Trophoblast cell (in vitro differentiated cells and primary cell): Measurements from ENCODE around the gene GPR162.

ENCODE experiments used
- DNase-seq, 2 donors: peaks; one replicate each; pipeline ENCODE4 v3.0.0-alpha.2; 2016
- H2AFZ ChIP-seq: 2 replicates; pipeline ENCODE4 v1.6.1; 2013; ENCODE audit warnings: low read length, moderate library complexity, mild to moderate bottlenecking; ENCODE audit not compliant: insufficient read depth, poor library complexity
- H2AK5ac ChIP-seq: 2 replicates; pipeline ENCODE4 v1.6.1; 2013; ENCODE audit warnings: mild to moderate bottlenecking, low read length
- H2BK120ac ChIP-seq: 2 replicates; pipeline ENCODE4 v1.6.1; 2013; ENCODE audit warnings: low read length, mild to moderate bottlenecking, moderate library complexity; ENCODE audit not compliant: insufficient read depth, poor library complexity
- H2BK12ac ChIP-seq: 2 replicates; pipeline ENCODE4 v1.6.1; 2013; ENCODE audit warnings: mild to moderate bottlenecking, low read length, moderate library complexity
- H2BK5ac ChIP-seq: 2 replicates; pipeline ENCODE4 v1.6.1; 2013; ENCODE audit warnings: low read length, low read depth, moderate library complexity, mild to moderate bottlenecking; ENCODE audit not compliant: poor library complexity
- H3K14ac ChIP-seq: 2 replicates; pipeline ENCODE4 v1.6.1; 2013; ENCODE audit warnings: mild to moderate bottlenecking, low read length
- H3K18ac ChIP-seq: 2 replicates; pipeline ENCODE4 v1.6.1; 2013; ENCODE audit warnings: mild to moderate bottlenecking, low read length
- H3K23ac ChIP-seq: 2 replicates; pipeline ENCODE4 v1.6.1; 2013; ENCODE audit warnings: low read length
- H3K27ac ChIP-seq: 2 replicates; pipeline ENCODE4 v1.5.1; 2013; ENCODE audit warnings: low read depth, mild to moderate bottlenecking, inconsistent platforms, low read length, moderate library complexity
- H3K27me3 ChIP-seq: 2 replicates; pipeline ENCODE4 v1.6.1; 2013; ENCODE audit warnings: inconsistent platforms, mild to moderate bottlenecking, low read length, moderate library complexity; ENCODE audit not compliant: insufficient read depth
- H3K36me3 ChIP-seq, 2 experiments: 1 replicate in 1 of 2; 2 replicates in 1 of 2; pipeline ENCODE4 v1.6.1; 2013; ENCODE audit warnings: low read length in 2 of 2, mild to moderate bottlenecking in 2 of 2, moderate library complexity in 1 of 2; ENCODE audit not compliant: insufficient read depth in 2 of 2, control insufficient read depth in 1 of 2
- H3K4ac ChIP-seq: 2 replicates; pipeline ENCODE4 v1.6.1; 2013; ENCODE audit warnings: low read depth, mild to moderate bottlenecking, low read length, moderate library complexity
- H3K4me1 ChIP-seq, 2 experiments: 1 replicate in 1 of 2; 2 replicates in 1 of 2; pipeline ENCODE4 v1.6.1; 2013; ENCODE audit warnings: low read length in 2 of 2, mild to moderate bottlenecking in 2 of 2, moderate library complexity in 1 of 2; ENCODE audit not compliant: insufficient read depth in 2 of 2, control insufficient read depth in 1 of 2
- H3K4me2 ChIP-seq: 2 replicates; pipeline ENCODE4 v1.6.1; 2013; ENCODE audit warnings: inconsistent platforms, mild to moderate bottlenecking, low read length, moderate library complexity
- H3K4me3 ChIP-seq: 2 replicates; pipeline ENCODE4 v1.5.1; 2013; ENCODE audit warnings: mild to moderate bottlenecking, low read depth, low read length, inconsistent platforms
- H3K79me1 ChIP-seq: one replicate; pipeline ENCODE4 v1.6.1; 2013; ENCODE audit warnings: low read length
- H3K79me2 ChIP-seq: 2 replicates; pipeline ENCODE4 v1.6.1; 2013; ENCODE audit warnings: low read length, mild to moderate bottlenecking; ENCODE audit not compliant: control insufficient read depth, insufficient read depth, poor library complexity
- H3K9ac ChIP-seq: 2 replicates; pipeline ENCODE4 v1.6.1; 2013; ENCODE audit warnings: mild to moderate bottlenecking, low read length
- H3K9me3 ChIP-seq: 2 replicates; pipeline ENCODE4 v1.6.1; 2013; ENCODE audit warnings: low read depth, mild to moderate bottlenecking, control low read depth, inconsistent platforms, low read length; ENCODE audit not compliant: insufficient read depth
- H4K12ac ChIP-seq: 2 replicates; pipeline ENCODE4 v1.6.1; 2013; ENCODE audit warnings: low read depth, mild to moderate bottlenecking, low read length, moderate library complexity
- H4K8ac ChIP-seq: 2 replicates; pipeline ENCODE4 v1.6.1; 2013; ENCODE audit warnings: low read depth, mild to moderate bottlenecking, low read length, moderate library complexity
- H4K91ac ChIP-seq: one replicate; pipeline ENCODE4 v1.6.1; 2013; ENCODE audit warnings: low read depth, mild to moderate bottlenecking, low read length, moderate library complexity
- WGBS: extraction: QIAGEN DNeasy Blood & Tissue Kit; methylation state at CpG from one replicate; pipeline ENCODE4 v1.1.7; 2013; ENCODE audit warnings: missing lambda C conversion rate; ENCODE audit not compliant: insufficient read length, insufficient coverage; ENCODE audit errors: extremely low coverage; 5-methylcytosine and 5-hydroxymethylcytosine counted together

Gene GPR162

DNA sequence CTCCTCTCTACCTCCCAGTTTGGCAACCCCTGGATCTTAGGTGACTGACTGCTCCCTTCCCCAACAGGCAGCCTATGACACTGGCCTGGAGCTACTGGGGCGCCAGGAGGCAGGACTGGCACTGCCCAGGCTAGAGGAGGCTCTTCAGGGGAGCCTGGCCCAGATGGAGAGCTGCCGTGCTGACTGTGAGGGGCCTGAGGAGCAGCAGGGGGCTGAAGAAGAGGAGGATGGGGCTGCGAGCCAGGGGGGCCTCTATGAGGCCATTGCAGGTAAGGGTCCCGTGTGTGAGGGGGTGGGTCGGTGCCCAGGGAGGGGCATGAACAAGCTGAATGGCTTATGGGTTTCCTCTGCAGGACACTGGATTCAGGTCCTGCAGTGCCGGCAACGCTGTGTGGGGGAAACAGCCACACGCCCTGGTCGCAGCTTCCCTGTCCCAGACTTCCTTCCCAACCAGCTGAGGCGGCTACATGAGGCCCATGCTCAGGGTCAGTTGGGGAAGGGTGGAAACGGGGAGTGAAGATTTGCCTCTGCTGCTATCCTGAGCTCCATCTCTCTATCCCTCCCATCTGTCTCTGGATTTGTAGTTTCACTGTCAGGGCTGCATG lies 8.8 kb downstream of the GPR162 start:
- Histone ChIP-seq H3K27ac (no peak overlapping the region), H2BK120ac (no peak overlapping the region), H2AFZ (no peak overlapping the region), H2BK12ac (no peak overlapping the region), H4K91ac (no peak overlapping the region), H3K4me3 (no peak overlapping the region), H3K18ac (no peak overlapping the region), H3K79me2 (peaks cover 8% of the 10 kb centered on the region), H2BK5ac (no peak overlapping the region), H4K12ac (no peak overlapping the region), H3K4ac (no peak overlapping the region), H2AK5ac (no peak overlapping the region), H4K8ac (no peak overlapping the region), H3K36me3 (peaks cover 28 to 32% of the 10 kb centered on the region in 2 experiments), H3K9me3 (no peaks in the 10 kb centered on the region), H3K27me3 (no peaks in the 10 kb centered on the region), H3K9ac (no peak overlapping the region), H3K4me2 (no peak overlapping the region), H3K4me1 (peaks cover 0 to 11% of the 10 kb centered on the region in 2 experiments), H3K14ac (no peak overlapping the region), H3K79me1 (peaks cover 10% of the 10 kb centered on the region), H3K23ac (no peak overlapping the region)
- DNase-seq = no peak
- no CpG with 5 or more reads among the region's 11 CpGs for WGBS

DNA sequence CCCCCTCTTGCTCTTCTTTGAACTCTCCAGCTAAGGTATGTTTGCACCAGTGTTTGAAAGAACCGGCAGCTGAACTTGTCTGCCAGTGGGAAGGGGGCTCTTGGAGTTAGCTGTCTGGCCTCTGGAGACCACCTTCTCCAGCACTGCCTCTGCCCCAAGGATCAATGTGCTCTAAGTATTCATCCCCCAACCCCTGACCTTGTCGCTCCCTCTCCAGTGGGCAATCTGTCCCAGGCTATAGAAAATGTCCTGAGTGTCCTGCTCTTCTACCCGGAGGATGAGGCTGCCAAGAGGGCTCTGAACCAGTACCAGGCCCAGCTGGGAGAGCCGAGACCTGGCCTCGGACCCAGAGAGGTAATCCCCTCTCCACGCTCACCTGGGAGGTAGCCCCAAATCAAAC lies 9.4 kb downstream of the GPR162 start:
- no peak overlapping the region for H2AK5ac ChIP-seq
- H3K14ac ChIP-seq = no peak overlapping the region
- no peak overlapping the region for H3K4me3 ChIP-seq
- H3K23ac ChIP-seq = no peak overlapping the region
- H2BK12ac ChIP-seq = no peak overlapping the region
- no peak overlapping the region for H3K27ac ChIP-seq
- no peak overlapping the region for H3K4me2 ChIP-seq
- H3K36me3 ChIP-seq = peaks cover 28 to 32% of the 10 kb centered on the region in 2 experiments
- no CpG with 5 or more reads among the region's 6 CpGs for WGBS
- no peak overlapping the region for H3K9ac ChIP-seq
- no peak for DNase-seq
- H2BK120ac ChIP-seq = no peak overlapping the region
- H4K8ac ChIP-seq = no peak overlapping the region
- no peak overlapping the region for H3K18ac ChIP-seq
- no peak overlapping the region for H4K91ac ChIP-seq
- peaks cover 0 to 10% of the 10 kb centered on the region in 2 experiments for H3K4me1 ChIP-seq
- no peaks in the 10 kb centered on the region for H3K27me3 ChIP-seq
- no peak overlapping the region for H2BK5ac ChIP-seq
- H2AFZ ChIP-seq = no peak overlapping the region
- H3K9me3 ChIP-seq = no peaks in the 10 kb centered on the region
- H3K79me2 ChIP-seq = peaks cover 8% of the 10 kb centered on the region
- no peak overlapping the region for H3K4ac ChIP-seq
- H3K79me1 ChIP-seq = peaks cover 10% of the 10 kb centered on the region
- H4K12ac ChIP-seq = no peak overlapping the region

DNA sequence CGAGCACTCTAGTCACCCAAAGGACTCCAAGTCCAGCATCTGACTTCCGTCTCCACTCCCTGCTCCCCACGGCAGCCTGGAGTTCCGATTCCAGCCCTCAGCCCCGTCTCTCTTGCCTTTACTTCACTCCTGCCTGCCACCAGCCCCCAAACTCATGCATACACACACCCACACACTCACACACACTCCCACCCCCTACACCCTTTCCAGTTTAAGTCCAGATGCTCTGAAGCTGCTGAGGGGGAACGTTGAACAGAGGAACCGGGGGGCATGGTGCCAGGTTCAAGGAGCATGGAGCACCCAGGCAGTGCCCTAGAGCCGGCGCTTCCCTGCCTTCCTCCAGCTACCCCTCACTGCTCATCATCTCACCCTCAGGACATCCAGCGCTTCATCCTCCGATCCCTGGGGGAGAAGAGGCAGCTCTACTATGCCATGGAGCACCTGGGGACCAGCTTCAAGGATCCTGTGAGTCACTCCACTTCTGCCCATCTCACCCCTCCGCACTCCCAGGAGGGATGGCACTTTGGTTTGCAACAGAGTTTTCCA lies 9.9 kb downstream of the GPR162 start:
- no CpG with 5 or more reads among the region's 12 CpGs for WGBS
- H3K23ac ChIP-seq = no peak overlapping the region
- no peak for DNase-seq

DNA sequence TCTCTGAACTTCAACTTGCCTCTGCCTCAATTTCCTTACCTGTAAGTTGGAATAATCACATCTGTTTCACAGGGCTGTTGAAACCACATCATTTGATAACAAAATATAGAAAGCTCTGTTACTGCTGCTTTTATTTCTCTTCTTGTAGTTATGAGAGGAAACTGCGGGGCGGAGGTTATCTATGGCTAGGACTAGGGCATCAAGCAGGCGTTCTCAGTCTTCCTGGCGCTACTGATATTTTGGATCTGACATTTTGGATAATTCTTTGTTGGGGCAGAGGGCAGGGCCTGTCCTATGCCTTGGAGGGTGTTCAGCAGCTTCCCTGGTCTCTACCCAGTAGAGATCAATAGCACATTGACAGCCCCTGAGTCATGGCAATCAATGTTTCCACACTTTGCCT lies 10.5 kb downstream of the GPR162 start:
- Histone ChIP-seq H2AK5ac (no peak overlapping the region), H3K79me1 (peaks cover 10% of the 10 kb centered on the region), H3K36me3 (peaks cover 38 to 42% of the 10 kb centered on the region in 2 experiments), H3K4me2 (no peak overlapping the region), H4K91ac (no peak overlapping the region), H3K79me2 (peaks cover 8% of the 10 kb centered on the region), H3K9me3 (no peaks in the 10 kb centered on the region), H3K4me1 (peaks cover 0 to 10% of the 10 kb centered on the region in 2 experiments), H2BK5ac (no peak overlapping the region), H2BK12ac (no peak overlapping the region), H3K4me3 (no peak overlapping the region), H2BK120ac (no peak overlapping the region), H3K27ac (no peak overlapping the region), H3K14ac (no peak overlapping the region), H3K4ac (no peak overlapping the region), H3K27me3 (no peaks in the 10 kb centered on the region), H3K18ac (no peak overlapping the region), H3K9ac (no peak overlapping the region), H4K12ac (no peak overlapping the region), H3K23ac (no peak overlapping the region), H2AFZ (no peak overlapping the region), H4K8ac (no peak overlapping the region)
- DNase-seq = no peak
- no CpG with 5 or more reads among the region's 4 CpGs for WGBS

More for the DNA sequence above, 9.9 kb downstream of the GPR162 start:
- no peak overlapping the region for H3K14ac ChIP-seq
- no peak overlapping the region for H4K12ac ChIP-seq
- H4K91ac ChIP-seq = no peak overlapping the region
- H3K79me2 ChIP-seq = peaks cover 8% of the 10 kb centered on the region
- peaks cover 0 to 10% of the 10 kb centered on the region in 2 experiments for H3K4me1 ChIP-seq
- H3K36me3 ChIP-seq = peaks cover 32 to 36% of the 10 kb centered on the region in 2 experiments
- H3K27me3 ChIP-seq = no peaks in the 10 kb centered on the region
- H3K4me3 ChIP-seq = no peak overlapping the region
- H3K4me2 ChIP-seq = no peak overlapping the region
- no peak overlapping the region for H2BK120ac ChIP-seq
- H3K79me1 ChIP-seq = peaks cover 10% of the 10 kb centered on the region
- no peaks in the 10 kb centered on the region for H3K9me3 ChIP-seq
- H2AK5ac ChIP-seq = no peak overlapping the region
- no peak overlapping the region for H2BK5ac ChIP-seq
- no peak overlapping the region for H3K27ac ChIP-seq
- H3K9ac ChIP-seq = no peak overlapping the region
- H3K4ac ChIP-seq = no peak overlapping the region
- H2AFZ ChIP-seq = no peak overlapping the region
- no peak overlapping the region for H3K18ac ChIP-seq
- no peak overlapping the region for H4K8ac ChIP-seq
- no peak overlapping the region for H2BK12ac ChIP-seq
